ENCODE results near the gene TMEM132C. TPM values are rescaled to one million over a fixed set of nuclear protein-coding genes. Genes with fewer than 3 reads are reported as not detected.

The TMEM132C gene
- total and polyA plus RNA-seq, 2 of the 4 experiments (the other 2 are of a cell fraction) = not detected

- ChIA-PET POLR2A (ENCODE audit: unreplicated experiment) (no interaction called here), CTCF (no interaction called here)
- H2AK5ac ChIP-seq (ENCODE audit: low read depth, low read length) = no peak overlapping the region
- no peak for TF ChIP-seq RFX5 (IDR thresholded peaks at IDR 0.05; ENCODE audit: low read depth, low read length)
- dilution Hi-C loops (cut with HindIII; ENCODE audit: low sequenced_read_pairs, unreplicated experiment) = no loop called here
- no peaks in the 10 kb centered on the region for H3K4me1 ChIP-seq (ENCODE audit: control insufficient read depth, insufficient read depth, low read length)
- no peak overlapping the region for H2AK9ac ChIP-seq (replicated peaks; ENCODE audit: low read depth, low read length, poor library complexity)
- no peak for ATAC-seq (ENCODE audit: low read depth)
- no TSS peak for BruUV-seq (replicated peaks)
- no peaks in the 10 kb centered on the region for H3K27me3 ChIP-seq (ENCODE audit: control insufficient read depth, insufficient read depth, low read length)
- H3K14ac ChIP-seq (replicated peaks; ENCODE audit: low read depth, low read length) = no peak overlapping the region
- H3K56ac ChIP-seq (ENCODE audit: extremely low read depth, insufficient read depth, low read length) = no peak overlapping the region
- H3K79me1 ChIP-seq (ENCODE audit: low read depth in 1 of 2, low read length in 2 of 2) = no peaks in the 10 kb centered on the region
- no peaks in the 10 kb centered on the region for H3K9me1 ChIP-seq (ENCODE audit: insufficient read depth, low read length)
- no peaks in the 10 kb centered on the region for H3K36me3 ChIP-seq (ENCODE audit: control insufficient read depth, insufficient read depth, low read length)
- no CpG with 5 or more reads among the region's 6 CpGs for WGBS, 2 experiments (ENCODE audit: extremely low coverage in 2 of 2, insufficient read length in 1 of 2)
- no peak overlapping the region for H3K27ac ChIP-seq (ENCODE audit: insufficient read depth, low read length)
- H4K5ac ChIP-seq (ENCODE audit: low read depth, low read length) = no peak overlapping the region
- H3K4ac ChIP-seq (ENCODE audit: low read depth, low read length) = no peak overlapping the region
- no peak for DNase-seq
- H2AFZ ChIP-seq (replicated peaks; ENCODE audit: low read length, poor library complexity) = no peak overlapping the region
- H2BK20ac ChIP-seq (ENCODE audit: low read depth, low read length) = no peak overlapping the region
- no peak overlapping the region for H3K9ac ChIP-seq (ENCODE audit: low read depth, low read length)
- no peaks in the 10 kb centered on the region for H4K20me1 ChIP-seq (ENCODE audit: insufficient read depth, low read length)
- H2BK15ac ChIP-seq (ENCODE audit: low read depth, low read length) = no peak overlapping the region
- in situ Hi-C loops (cut with MboI; ENCODE audit: low sequenced_read_pairs) = no loop called here
- no peak overlapping the region for H2BK120ac ChIP-seq (ENCODE audit: low read depth, low read length)
- H4K91ac ChIP-seq (ENCODE audit: insufficient read depth, low read depth, low read length) = no peak overlapping the region
- no peak overlapping the region for H3K4me3 ChIP-seq (ENCODE audit: insufficient read depth, low read depth, low read length)
- intact Hi-C loops (cut with micrococcal nuclease) = no loop called here
- H3K9me3 ChIP-seq (ENCODE audit: control insufficient read depth, insufficient read depth, low read length) = peaks cover 33% of the 10 kb centered on the region
- no peak overlapping the region for H3K18ac ChIP-seq (ENCODE audit: low read depth, low read length)
- no peak overlapping the region for H4K8ac ChIP-seq (ENCODE audit: low read depth in 2 of 2, low read length in 2 of 2)
- H2BK5ac ChIP-seq (ENCODE audit: low read depth, low read length, poor library complexity, severe bottlenecking) = no peak overlapping the region
- no peak overlapping the region for H3K23ac ChIP-seq (ENCODE audit: low read depth, low read length)
- H3K4me2 ChIP-seq (ENCODE audit: low read depth, low read length) = no peak overlapping the region
Measured at GRCh38 chr12:128513831-128514230, 246.9 kb downstream of the TMEM132C start.

All from IMR-90 (cell line).